Lung (tissue), 12 donors: ENCODE data around the gene PI16. TPM values are rescaled to one million over a fixed set of nuclear protein-coding genes. Genes with fewer than 3 reads are reported as not detected.

Experiments used
- ATAC-seq: fragments of 200-7000 bp; cut with Tn5 transposase; one replicate; pipeline ENCODE4 v1.9.1; 2020; ENCODE audit warnings: moderate number of reproducible peaks; ENCODE audit not compliant: insufficient read depth, low FRiP score
- DNase-seq, 3 donors: peaks; one replicate each; pipeline ENCODE4 v3.0.0-alpha.2; 2013 to 2017
- H3K27ac ChIP-seq, 2 donors: one replicate each; pipeline ENCODE4 v1.5.1; 2013; ENCODE audit warnings: mild to moderate bottlenecking in 2 of 2, moderate library complexity in 2 of 2, control low read depth in 1 of 2, inconsistent platforms in 1 of 2, low read depth in 1 of 2, low read length in 1 of 2
- H3K27me3 ChIP-seq, 3 donors: one replicate each; pipeline ENCODE4 v1.5.1; 2013; ENCODE audit warnings: low read length in 2 of 3; ENCODE audit not compliant: control insufficient read depth in 3 of 3, insufficient read depth in 3 of 3
- H3K36me3 ChIP-seq, 4 donors: one replicate each; pipeline ENCODE4 v1.5.1; 2013; ENCODE audit warnings: low read length in 4 of 4, mild to moderate bottlenecking in 1 of 4, moderate library complexity in 1 of 4; ENCODE audit not compliant: control insufficient read depth in 4 of 4, insufficient read depth in 4 of 4
- H3K4me1 ChIP-seq, 5 donors: one replicate each; pipeline ENCODE4 v1.5.1; 2013; ENCODE audit warnings: low read length in 5 of 5, mild to moderate bottlenecking in 2 of 5, moderate library complexity in 1 of 5; ENCODE audit not compliant: control insufficient read depth in 5 of 5, insufficient read depth in 5 of 5
- H3K4me3 ChIP-seq: one replicate; pipeline ENCODE4 v1.5.1; 2013; ENCODE audit warnings: mild to moderate bottlenecking, control low read depth, moderate library complexity
- H3K9ac ChIP-seq, 2 donors: one replicate each; pipeline ENCODE4 v1.5.1; 2013; ENCODE audit warnings: low read length in 2 of 2, control low read depth in 1 of 2; ENCODE audit not compliant: insufficient read depth in 1 of 2
- H3K9me3 ChIP-seq, 4 donors: one replicate each; pipeline ENCODE4 v1.5.1; 2013; ENCODE audit warnings: low read length in 3 of 4, mild to moderate bottlenecking in 1 of 4, moderate library complexity in 1 of 4; ENCODE audit not compliant: control insufficient read depth in 4 of 4, insufficient read depth in 3 of 4
- CTCF ChIP-seq: IDR thresholded peaks from 2 replicates; pipeline ENCODE4 v1.5.1; 2012; ENCODE audit warnings: mild to moderate bottlenecking; ENCODE audit errors: control extremely low read depth, extremely low read depth
- WGBS, 2 donors: extraction: QIAGEN DNeasy Blood & Tissue Kit; methylation state at CpG; one replicate each; pipeline ENCODE4 v1.1.7; 2013; 5-methylcytosine and 5-hydroxymethylcytosine counted together
- polyA plus RNA-seq, 2 donors: library from polyadenylated mRNA; stranded (reverse); fragments of 200-250 nt; gene quantifications; one replicate each; pipeline ENCODE4 v1.2.1, GENCODE V29; 2013
- total RNA-seq, 2 donors: library from RNA; depleted of rRNA in 1 of 2; stranded (reverse); fragments of >200 nt in 1 of 2; gene quantifications; one replicate each; pipeline ENCODE4 v1.2.1, GENCODE V29; 2014 to 2021
- donor health status: control.
- donor health status: control.
- donor health status: Bipolar disorder and iron deficiency.
- donor health status: healthy.
- donor health status: DM: yes; HTN: yes; CAD: no.

Gene PI16
- total and polyA plus RNA-seq, 4 donors: 0.60 to 4.3 (median 2.8) TPM

DNA sequence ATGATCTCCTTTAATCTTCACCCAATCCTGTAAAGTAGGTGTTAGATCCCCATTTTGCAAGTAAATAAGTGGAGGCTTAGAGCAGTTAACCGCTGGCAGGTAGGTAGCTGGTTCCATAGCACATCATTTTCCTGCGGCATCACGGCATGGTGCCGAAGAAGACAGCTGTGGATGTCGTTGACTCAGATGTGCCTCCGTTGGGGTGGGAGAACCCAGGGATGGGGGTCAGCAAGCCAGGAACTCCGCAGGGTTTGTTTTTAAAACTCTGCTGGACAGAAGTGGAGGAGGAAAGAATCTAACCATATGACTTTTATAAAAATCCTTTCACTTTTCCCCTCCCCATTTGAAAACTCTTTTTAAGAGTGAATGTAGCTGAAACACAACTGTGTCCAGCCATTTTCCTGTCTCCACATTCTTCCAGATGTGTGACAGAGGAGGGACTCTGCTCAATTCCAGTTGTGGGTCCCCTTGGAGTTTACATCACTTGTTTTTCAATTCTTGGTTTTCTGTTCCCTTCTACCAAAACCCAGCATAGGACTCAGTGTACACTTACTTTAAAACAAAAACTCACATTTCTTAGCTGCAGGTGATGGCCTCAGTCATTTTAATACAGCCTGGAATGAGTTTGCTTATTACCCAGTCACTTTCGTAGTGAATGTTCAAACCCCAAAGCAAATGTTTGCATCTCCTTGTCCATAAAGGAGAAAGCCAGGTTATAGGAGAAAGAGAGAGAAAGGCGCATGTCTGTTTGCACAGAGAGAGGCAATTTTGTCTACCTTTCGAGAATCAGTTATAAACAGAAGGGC lies 27.6 kb upstream of the PI16 start:
- ATAC-seq (no peak), DNase-seq (no peak)
- Histone ChIP-seq H3K36me3 (peaks cover 2 to 14% (median 7%) of the 10 kb centered on the region in 4 donors), H3K4me1 (peaks cover 0 to 11% (median 6%) of the 10 kb centered on the region in 5 donors), H3K4me3 (no peak overlapping the region), H3K27ac (peak overlapping the region in 1 of 2 donors; percentile 20), H3K9me3 (no peaks in the 10 kb centered on the region), H3K27me3 (no peaks in the 10 kb centered on the region), H3K9ac (no peak overlapping the region)
- TF ChIP-seq CTCF: no peak
- WGBS, 2 donors: 75 to 87% methylated on average over 10 of the region's 10 CpGs

GRCh38 chr6:36927691-36928546 lies 26.6 kb upstream of the PI16 start:
- Histone ChIP-seq H3K4me3 (no peak overlapping the region), H3K9ac (peak overlapping the region in 1 of 2 donors; percentile 38), H3K9me3 (no peaks in the 10 kb centered on the region), H3K27ac (peak overlapping the region in 1 of 2 donors; percentile 20), H3K27me3 (no peaks in the 10 kb centered on the region), H3K36me3 (peaks cover 0 to 14% (median 7%) of the 10 kb centered on the region in 4 donors), H3K4me1 (peaks cover 0 to 11% (median 6%) of the 10 kb centered on the region in 5 donors)
- 68 to 84% methylated on average over 13 of the region's 13 CpGs for WGBS, 2 donors
- ATAC-seq (no peak), DNase-seq (no peak)
- no peak for TF ChIP-seq CTCF

- Histone ChIP-seq H3K27ac (no peak overlapping the region), H3K27me3 (no peaks in the 10 kb centered on the region), H3K36me3 (peaks cover 0 to 10% (median 3%) of the 10 kb centered on the region in 4 donors), H3K9me3 (no peaks in the 10 kb centered on the region), H3K4me3 (no peak overlapping the region), H3K4me1 (peaks cover 0 to 11% (median 6%) of the 10 kb centered on the region in 5 donors), H3K9ac (no peak overlapping the region)
- no peak for DNase-seq
- ATAC-seq: no peak
- no peak for TF ChIP-seq CTCF
- WGBS, 2 donors: 72 to 87% methylated on average over 7 of the region's 7 CpGs
Observed at GRCh38 chr6:36928547-36928918, 26.0 kb upstream of the PI16 start.
